Suprapubic skin (tissue), 4 donors: ENCODE results near the gene HOXB2. TPM values are rescaled to one million over a fixed set of nuclear protein-coding genes. Genes with fewer than 3 reads are reported as not detected.

Source experiments
- DNase-seq, 2 donors: peaks; one replicate each; pipeline ENCODE4 v3.0.0-alpha.2; 2019; ENCODE audit warnings: low spot score in 2 of 2
- H3K27ac ChIP-seq: fragments of 200-600 bp; sonication (generic); one replicate; pipeline ENCODE4 v1.5.1; 2019
- H3K27me3 ChIP-seq: fragments of 200-600 bp; sonication (generic); one replicate; pipeline ENCODE4 v1.5.1; 2019
- H3K36me3 ChIP-seq: fragments of 200-600 bp; sonication (generic); one replicate; pipeline ENCODE4 v1.5.1; 2019
- H3K4me1 ChIP-seq: fragments of 200-600 bp; sonication (generic); one replicate; pipeline ENCODE4 v1.5.1; 2019
- H3K4me3 ChIP-seq: fragments of 200-600 bp; sonication (generic); one replicate; pipeline ENCODE4 v1.5.1; 2019; ENCODE audit warnings: mild to moderate bottlenecking
- H3K9me3 ChIP-seq: fragments of 200-600 bp; sonication (generic); one replicate; pipeline ENCODE4 v1.5.1; 2019
- CTCF ChIP-seq, 2 donors: fragments of 200-600 bp in 1 of 2; fragments of 450-650 bp in 1 of 2; sonication (generic) in 1 of 2; IDR thresholded peaks; one replicate each; pipeline ENCODE4 v1.5.1; 2016 to 2019; ENCODE audit warnings: antibody characterized with exemption in 2 of 2, mild to moderate bottlenecking in 1 of 2, moderate library complexity in 1 of 2
- EP300 ChIP-seq: sonication (generic); formaldehyde crosslinking; IDR thresholded peaks from one replicate; pipeline ENCODE4 v1.6.1; 2017; ENCODE audit warnings: antibody characterized with exemption
- POLR2A ChIP-seq, 2 donors: fragments of 450-650 bp; IDR thresholded peaks; one replicate each; pipeline ENCODE4 v1.6.1; 2017; ENCODE audit warnings: antibody characterized with exemption in 2 of 2, mild to moderate bottlenecking in 2 of 2, moderate library complexity in 2 of 2
- POLR2AphosphoS5 ChIP-seq, 3 donors: sonication (generic); formaldehyde crosslinking; IDR thresholded peaks; one replicate each; pipeline ENCODE4 v1.6.1; 2017; ENCODE audit warnings: antibody characterized with exemption in 3 of 3
- WGBS: methylation state at CpG from one replicate; pipeline ENCODE4 v1.1.5; 2018; 5-methylcytosine and 5-hydroxymethylcytosine counted together
- total RNA-seq, 4 donors: library from RNA; depleted of rRNA; stranded (reverse); fragments of >200 nt; gene quantifications; one replicate each; pipeline ENCODE4 v1.1.0, GENCODE V29; 2016

HOXB2 gene
- total RNA-seq, 4 donors from 2014 or later = 8.4 to 13.6 (median 9.9) TPM

GRCh38 chr17:48564188-48565021 is 19.5 kb upstream of the HOXB2 start:
- TF ChIP-seq EP300 = no peak
- no peak for TF ChIP-seq POLR2AphosphoS5 (IDR thresholded peaks at IDR 0.05)
- TF ChIP-seq POLR2A (IDR thresholded peaks at IDR 0.05) = no peak
- TF ChIP-seq CTCF (IDR thresholded peaks at IDR 0.05) = no peak
- peaks cover 79% of the 10 kb centered on the region for H3K4me1 ChIP-seq
- H3K4me3 ChIP-seq = peak overlapping the region; percentile 61
- DNase-seq = no peak
- peaks cover 6% of the 10 kb centered on the region for H3K27me3 ChIP-seq
- no peaks in the 10 kb centered on the region for H3K9me3 ChIP-seq
- H3K27ac ChIP-seq = peak overlapping the region; percentile 74
- WGBS = 10% methylated on average over 30 of the region's 73 CpGs
- H3K36me3 ChIP-seq = no peaks in the 10 kb centered on the region

- Histone ChIP-seq H3K27me3 (peaks cover 6% of the 10 kb centered on the region), H3K9me3 (no peaks in the 10 kb centered on the region), H3K4me3 (peak overlapping the region; percentile 61), H3K4me1 (peaks cover 79% of the 10 kb centered on the region), H3K36me3 (no peaks in the 10 kb centered on the region), H3K27ac (peak overlapping the region; percentile 74)
- TF ChIP-seq POLR2A (IDR thresholded peaks at IDR 0.05) = no peak
- no peak for TF ChIP-seq EP300
- no peak for TF ChIP-seq CTCF (IDR thresholded peaks at IDR 0.05)
- no peak for TF ChIP-seq POLR2AphosphoS5 (IDR thresholded peaks at IDR 0.05)
- 34% methylated on average over 10 of the region's 10 CpGs for WGBS
- no peak for DNase-seq
Measured at GRCh38 chr17:48563867-48564187, 18.9 kb upstream of the HOXB2 start.

- H3K4me1 ChIP-seq = peaks cover 78% of the 10 kb centered on the region
- H3K27ac ChIP-seq = peak overlapping the region; percentile 74
- H3K27me3 ChIP-seq = peaks cover 6% of the 10 kb centered on the region
Measured at GRCh38 chr17:48563385-48563838, 18.5 kb upstream of the HOXB2 start.

GRCh38 chr17:48562934-48563333 is 18.0 kb upstream of the HOXB2 start:
- TF ChIP-seq POLR2A (IDR thresholded peaks at IDR 0.05) = no peak
- no peak for TF ChIP-seq EP300
- TF ChIP-seq POLR2AphosphoS5 (IDR thresholded peaks at IDR 0.05) = no peak
- no peak for TF ChIP-seq CTCF (IDR thresholded peaks at IDR 0.05)
- Histone ChIP-seq H3K4me1 (peaks cover 78% of the 10 kb centered on the region), H3K4me3 (peak overlapping the region; percentile 61)

More at GRCh38 chr17:48563385-48563838, 18.5 kb upstream of the HOXB2 start:
- Histone ChIP-seq H3K4me3 (peak overlapping the region; percentile 61), H3K36me3 (no peaks in the 10 kb centered on the region), H3K9me3 (no peaks in the 10 kb centered on the region)
- WGBS = 73% methylated on average over 6 of the region's 6 CpGs
- TF ChIP-seq POLR2AphosphoS5 (IDR thresholded peaks at IDR 0.05) (no peak), CTCF (IDR thresholded peaks at IDR 0.05) (no peak), EP300 (no peak)
- DNase-seq = no peak

GRCh38 chr17:48561884-48562810 is 17.2 kb upstream of the HOXB2 start:
- H3K27me3 ChIP-seq = peaks cover 5% of the 10 kb centered on the region
- DNase-seq = no peak
- H3K4me3 ChIP-seq = no peak overlapping the region
- TF ChIP-seq POLR2A (IDR thresholded peaks at IDR 0.05) (no peak), EP300 (no peak), POLR2AphosphoS5 (IDR thresholded peaks at IDR 0.05) (no peak), CTCF (IDR thresholded peaks at IDR 0.05) (peak in 1 of 2 donors; percentile 18)
- peaks cover 78% of the 10 kb centered on the region for H3K4me1 ChIP-seq
- 78% methylated on average over 15 of the region's 15 CpGs for WGBS
- H3K27ac ChIP-seq = peak overlapping the region; percentile 15
- no peaks in the 10 kb centered on the region for H3K36me3 ChIP-seq
- H3K9me3 ChIP-seq = no peaks in the 10 kb centered on the region

More at GRCh38 chr17:48562934-48563333, 18.0 kb upstream of the HOXB2 start:
- H3K27me3 ChIP-seq = peaks cover 6% of the 10 kb centered on the region
- H3K9me3 ChIP-seq = no peaks in the 10 kb centered on the region
- H3K36me3 ChIP-seq = no peaks in the 10 kb centered on the region
- H3K27ac ChIP-seq = peak overlapping the region; percentile 74
- DNase-seq = no peak
- 63% methylated on average over 5 of the region's 5 CpGs for WGBS
